DND-41 (cell line): ENCODE data around the gene HNF1A.

Source experiments
- CTCF ChIP-seq: IDR thresholded peaks from 2 replicates; pipeline ENCODE4 v1.5.1; 2012; ENCODE audit warnings: borderline replicate concordance, low read length, moderate library complexity, mild to moderate bottlenecking; ENCODE audit not compliant: poor library complexity, severe bottlenecking; ENCODE audit errors: extremely low read depth
- EZH2 ChIP-seq: IDR thresholded peaks from 3 replicates; pipeline ENCODE4 v1.6.1; 2012; ENCODE audit warnings: borderline replicate concordance, low read depth, mild to moderate bottlenecking, moderate library complexity, low read length, inconsistent platforms; ENCODE audit not compliant: severe bottlenecking

DNA sequence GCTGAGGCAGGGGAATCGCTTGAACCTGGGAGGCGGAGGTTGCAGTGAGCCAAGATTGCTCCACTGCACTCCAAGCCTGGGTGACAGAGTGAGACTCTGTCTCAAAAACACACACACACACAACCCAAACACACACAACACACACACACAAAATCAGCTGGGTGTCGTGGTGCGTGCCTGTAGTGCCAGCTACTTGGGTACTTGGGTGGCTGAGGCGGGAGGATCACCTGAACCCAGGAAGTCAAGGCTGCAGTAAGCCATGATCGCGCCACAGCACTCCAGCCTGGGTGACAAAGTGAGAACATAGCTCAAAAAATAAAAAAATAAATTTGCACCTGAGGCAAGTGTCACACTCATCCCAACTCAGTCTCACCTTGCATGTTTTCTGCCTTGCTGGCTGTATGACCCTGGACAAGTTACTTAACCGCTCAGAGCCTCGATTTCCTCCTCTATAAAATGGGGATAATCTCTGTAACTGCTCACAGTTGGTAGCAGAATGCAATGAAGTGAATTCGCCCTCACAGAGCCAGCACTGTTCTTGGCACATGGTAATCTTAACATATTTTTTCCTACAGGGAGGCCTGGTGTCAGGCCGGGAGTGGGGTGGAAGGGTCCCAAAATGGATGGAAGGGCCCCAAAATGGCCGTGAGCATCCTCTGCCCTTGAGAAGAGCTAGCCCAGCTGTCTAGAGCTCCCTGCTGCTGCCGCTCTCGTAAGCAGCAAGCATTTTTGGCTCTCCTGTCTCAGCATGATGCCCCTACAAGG, 630 bp upstream of the HNF1A start:
- TF ChIP-seq CTCF: no peak
- no peak for TF ChIP-seq EZH2
